ENCODE data around the gene CORT. TPM values are rescaled to one million over a fixed set of nuclear protein-coding genes. Genes with fewer than 3 reads are reported as not detected.
"Not testable (repeated sequence)": the region's sequence is repeated elsewhere in the genome, so short reads cannot be mapped to it uniquely, and the experiment has no call there.

CORT gene
- total and polyA plus RNA-seq, 2 donors from 2014 or later: 0.22 to 0.62 TPM

GRCh38 chr1:10471411-10472219, 21.8 kb downstream of the CORT start:
- no peak for TF ChIP-seq CTCF (IDR thresholded peaks at IDR 0.05; ENCODE audit: borderline replicate concordance, extremely low read depth, insufficient read depth)
- Histone ChIP-seq H3K27ac (ENCODE audit: low read depth in 2 of 2, low read length in 2 of 2) (peak overlapping the region; percentile 66 to 67), H3K4me1 (ENCODE audit: control insufficient read depth in 2 of 3, insufficient read depth in 2 of 3, low read depth in 1 of 3, low read length in 3 of 3) (peaks cover 0 to 21% (median 3%) of the 10 kb centered on the region in 3 donors), H3K4me3 (ENCODE audit: low read length in 3 of 3) (peak overlapping the region; percentile 89 to 97 (median 89)), H3K27me3 (ENCODE audit: control insufficient read depth, insufficient read depth, low read length) (no peaks in the 10 kb centered on the region), H3K9me3 (ENCODE audit: control insufficient read depth in 2 of 3, insufficient read depth in 1 of 3, low read length in 3 of 3) (no peaks in the 10 kb centered on the region), H3K36me3 (ENCODE audit: control insufficient read depth in 2 of 3, insufficient read depth in 3 of 3, low read length in 3 of 3) (peaks cover 0 to 14% (median 8%) of the 10 kb centered on the region in 3 donors), H3K9ac (ENCODE audit: low read length in 3 of 3) (peak overlapping the region; percentile 41 to 67 (median 62))
- DNase-seq: peak in 1 of 5 donors; percentile 44
- FAIRE-seq: no peak
- intact Hi-C loops (cut with DNase I): no loop called here

GRCh38 chr1:10472220-10473144, 22.7 kb downstream of the CORT start, which contains the start of gene DFFA:
Gene DFFA (minus strand): TSS chr1:10472529. CDS start chr1:10472458, 71 bp downstream.
- Histone ChIP-seq H3K36me3 (ENCODE audit: control insufficient read depth in 2 of 3, insufficient read depth in 3 of 3, low read length in 3 of 3) (peaks cover 0 to 14% (median 8%) of the 10 kb centered on the region in 3 donors), H3K9me3 (ENCODE audit: control insufficient read depth in 2 of 3, insufficient read depth in 1 of 3, low read length in 3 of 3) (no peaks in the 10 kb centered on the region), H3K27ac (ENCODE audit: low read depth in 2 of 2, low read length in 2 of 2) (peak within 1 kb of the TSS; percentile 66 to 67), H3K9ac (ENCODE audit: low read length in 3 of 3) (peak within 1 kb of the TSS; percentile 41 to 75 (median 67)), H3K4me1 (ENCODE audit: control insufficient read depth in 2 of 3, insufficient read depth in 2 of 3, low read depth in 1 of 3, low read length in 3 of 3) (peaks cover 0 to 21% (median 3%) of the 10 kb centered on the region in 3 donors), H3K4me3 (ENCODE audit: low read length in 3 of 3) (peak within 1 kb of the TSS; percentile 89 to 97 (median 89)), H3K27me3 (ENCODE audit: control insufficient read depth, insufficient read depth, low read length) (no peaks in the 10 kb centered on the region)
- intact Hi-C loops (cut with DNase I): no loop called here
- no peak for TF ChIP-seq CTCF (IDR thresholded peaks at IDR 0.05; ENCODE audit: borderline replicate concordance, extremely low read depth, insufficient read depth)
- FAIRE-seq (no peak), DNase-seq (peak; percentile 96 to 99 (median 97))

DNA sequence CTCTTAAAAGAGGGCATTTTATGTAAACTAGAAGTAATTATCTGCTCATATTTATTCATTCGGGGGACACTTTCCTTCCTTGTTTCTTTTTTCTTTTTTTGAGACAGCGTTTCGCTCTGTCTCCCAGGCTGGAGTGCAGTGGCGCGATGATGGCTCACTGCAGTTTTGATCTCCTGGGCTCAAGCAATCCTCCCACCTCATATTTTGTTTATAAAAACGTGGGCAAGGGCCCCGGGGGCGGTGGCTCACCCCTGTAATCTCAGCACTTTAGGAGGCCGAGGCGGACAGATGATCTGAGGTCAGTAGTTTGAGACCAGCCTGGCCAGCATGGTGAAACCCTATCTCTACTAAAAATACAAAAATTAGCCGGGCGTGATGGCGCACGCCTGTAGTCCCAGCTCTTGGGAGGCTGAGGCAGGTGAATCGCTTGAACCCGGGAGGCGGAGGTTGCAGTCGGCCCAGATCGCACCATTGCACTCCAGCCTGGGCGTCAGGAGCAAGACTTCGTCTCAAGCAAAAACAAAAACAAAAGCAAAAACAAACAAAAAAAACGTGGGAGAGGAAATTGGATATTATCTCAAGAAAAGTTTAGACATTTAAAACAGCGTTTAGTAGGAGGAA, 23.4 kb downstream of the CORT start:
- Histone ChIP-seq H3K4me3 (ENCODE audit: low read length in 3 of 3) (peak overlapping the region in 2 of 3 donors; percentile 89 to 97), H3K9me3 (ENCODE audit: control insufficient read depth in 2 of 3, insufficient read depth in 1 of 3, low read length in 3 of 3) (no peaks in the 10 kb centered on the region), H3K27me3 (ENCODE audit: control insufficient read depth, insufficient read depth, low read length) (no peaks in the 10 kb centered on the region), H3K36me3 (ENCODE audit: control insufficient read depth in 2 of 3, insufficient read depth in 3 of 3, low read length in 3 of 3) (peaks cover 0 to 6% (median 4%) of the 10 kb centered on the region in 3 donors), H3K27ac (ENCODE audit: low read depth in 2 of 2, low read length in 2 of 2) (no peak overlapping the region), H3K4me1 (ENCODE audit: control insufficient read depth in 2 of 3, insufficient read depth in 2 of 3, low read depth in 1 of 3, low read length in 3 of 3) (peaks cover 0 to 21% (median 3%) of the 10 kb centered on the region in 3 donors), H3K9ac (ENCODE audit: low read length in 3 of 3) (no peak overlapping the region)
- no peak for FAIRE-seq
- no peak for TF ChIP-seq CTCF (IDR thresholded peaks at IDR 0.05; ENCODE audit: borderline replicate concordance, extremely low read depth, insufficient read depth)
- intact Hi-C loops (cut with DNase I): no loop called here
- peak in 4 of 5 donors; percentile 69 to 84 (median 72) for DNase-seq

GRCh38 chr1:10474309-10474612, 24.4 kb downstream of the CORT start:
- H3K9ac ChIP-seq (ENCODE audit: low read length in 3 of 3); H3K9me3 ChIP-seq (ENCODE audit: control insufficient read depth in 2 of 3, insufficient read depth in 1 of 3, low read length in 3 of 3); intact Hi-C loops (cut with DNase I); H3K36me3 ChIP-seq (ENCODE audit: control insufficient read depth in 2 of 3, insufficient read depth in 3 of 3, low read length in 3 of 3); H3K27me3 ChIP-seq (ENCODE audit: control insufficient read depth, insufficient read depth, low read length); FAIRE-seq: not testable (repeated sequence)
- peak in 1 of 5 donors; percentile 35 for DNase-seq
- peaks cover 0 to 21% (median 3%) of the 10 kb centered on the region in 3 donors for H3K4me1 ChIP-seq (ENCODE audit: control insufficient read depth in 2 of 3, insufficient read depth in 2 of 3, low read depth in 1 of 3, low read length in 3 of 3)
- H3K4me3 ChIP-seq (ENCODE audit: low read length in 3 of 3): peak overlapping the region; percentile 71 to 98 (median 95)
- peak overlapping the region in 1 of 2 donors; percentile 69 for H3K27ac ChIP-seq (ENCODE audit: low read depth in 2 of 2, low read length in 2 of 2)
